ENCODE results near the gene IL11RA.
"Not testable (repeated sequence)": the region's sequence is repeated elsewhere in the genome, so short reads cannot be mapped to it uniquely, and the experiment has no call there.

The IL11RA gene

GRCh38 chr9:34630402-34631154 is 21.4 kb upstream of the IL11RA start:
- DNase-seq: no peak

- DNase-seq: no peak
Measured at GRCh38 chr9:34633166-34633565, 18.8 kb upstream of the IL11RA start.

GRCh38 chr9:34633851-34634550 is 18.0 kb upstream of the IL11RA start:
- peak in 1 of 2 experiments; percentile 45 for DNase-seq

- no peak for DNase-seq
Measured at GRCh38 chr9:34634551-34635248, 17.3 kb upstream of the IL11RA start.

- DNase-seq: no peak
Measured at GRCh38 chr9:34635556-34635955, 16.4 kb upstream of the IL11RA start.

- no peak for DNase-seq
Measured at GRCh38 chr9:34636791-34637355, 15.1 kb upstream of the IL11RA start.

GRCh38 chr9:34637356-34638137 is 14.4 kb upstream of the IL11RA start, which contains the start of gene SIGMAR1:
SIGMAR1 (minus strand) TSS chr9:34637787; CDS start chr9:34637697, 90 bp downstream.
- peak; percentile 92 to 97 for DNase-seq

- no peak for DNase-seq
Measured at GRCh38 chr9:34638138-34638445, 13.9 kb upstream of the IL11RA start.

- DNase-seq: not testable (repeated sequence)
Measured at GRCh38 chr9:34639322-34639721, 12.7 kb upstream of the IL11RA start.

- no peak for DNase-seq
Measured at GRCh38 chr9:34642679-34643078, 9.3 kb upstream of the IL11RA start.

- no peak for DNase-seq
Measured at GRCh38 chr9:34644766-34645314, 7.1 kb upstream of the IL11RA start.

- peak; percentile 92 to 93 for DNase-seq
Measured at GRCh38 chr9:34646211-34647083, 5.5 kb upstream of the IL11RA start, which contains the start of gene GALT. GALT (plus strand) TSS chr9:34646675; CDS start chr9:34646705, 30 bp downstream.

- DNase-seq: no peak
Measured at GRCh38 chr9:34647084-34647403, 4.9 kb upstream of the IL11RA start.

- no peak for DNase-seq
Measured at GRCh38 chr9:34647651-34648050, 4.3 kb upstream of the IL11RA start.

GRCh38 chr9:34648673-34649072 is 3.3 kb upstream of the IL11RA start:
- no peak for DNase-seq

GRCh38 chr9:34650816-34651215 is 1.2 kb upstream of the IL11RA start:
- DNase-seq: no peak

GRCh38 chr9:34651321-34651720 is 664 bp upstream of the IL11RA start:
- no peak for DNase-seq

- DNase-seq: no peak
Measured at GRCh38 chr9:34652602-34653000, 616 bp downstream of the IL11RA start.

GRCh38 chr9:34653151-34654072 is 1.4 kb downstream of the IL11RA start:
- no peak for DNase-seq
